Measurements from ENCODE around the gene GPR161.

DNA sequence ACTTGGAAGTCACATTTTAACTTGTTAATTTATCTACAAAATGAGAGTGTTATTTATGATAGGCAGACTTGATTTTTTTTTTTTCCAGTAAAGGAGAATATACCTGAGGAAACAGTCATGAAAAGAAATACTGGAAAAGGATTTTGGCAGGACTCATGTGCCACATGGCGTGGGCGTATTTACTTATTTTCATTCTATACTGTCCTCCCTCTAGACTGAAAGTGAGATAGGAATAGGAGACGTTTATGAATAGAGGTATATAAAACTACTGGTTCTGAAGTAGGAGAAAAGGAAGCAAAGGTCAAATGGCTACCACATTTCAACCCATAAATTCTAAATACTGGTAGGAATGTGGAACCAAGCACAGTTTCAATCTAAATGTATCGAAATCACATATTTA is 105.1 kb downstream of the GPR161 start:
- TF ChIP-seq FOXA1 (IDR thresholded peaks at IDR 0.05) (no peak), FOXM1 (IDR thresholded peaks at IDR 0.05; ENCODE audit: borderline replicate concordance) (no peak), HDGF (IDR thresholded peaks at IDR 0.05; ENCODE audit: borderline replicate concordance) (no peak), LEF1 (IDR thresholded peaks at IDR 0.05; ENCODE audit: borderline replicate concordance) (no peak), ZNF384 (IDR thresholded peaks at IDR 0.05) (no peak), FOXK2 (IDR thresholded peaks at IDR 0.05) (no peak), TARDBP (IDR thresholded peaks at IDR 0.05) (no peak), ARNT (IDR thresholded peaks at IDR 0.05) (no peak), SP1 (IDR thresholded peaks at IDR 0.05) (no peak), BHLHE40 (IDR thresholded peaks at IDR 0.05; ENCODE audit: borderline replicate concordance) (no peak)

All from HEK293T (cell line).